ENCODE results near the gene WNT1. TPM values are rescaled to one million over a fixed set of nuclear protein-coding genes. Genes with fewer than 3 reads are reported as not detected.
A peak's percentile ranks its signal among the peaks of the same experiment; 100 is the strongest.

Gene WNT1
- total and polyA plus RNA-seq, 2 of the 4 experiments (the other 2 are of a cell fraction) = not detected

- no peak overlapping the region for H3K18ac ChIP-seq (ENCODE audit: low read depth, low read length)
- H2BK20ac ChIP-seq (ENCODE audit: low read depth, low read length) = no peak overlapping the region
- ChIA-PET POLR2A (ENCODE audit: unreplicated experiment) (no interaction called here), CTCF (no interaction called here)
- H4K5ac ChIP-seq (ENCODE audit: low read depth, low read length) = no peak overlapping the region
- no peak overlapping the region for H3K23ac ChIP-seq (ENCODE audit: low read depth, low read length)
- H3K27ac ChIP-seq (ENCODE audit: insufficient read depth, low read length) = no peak overlapping the region
- H4K8ac ChIP-seq (ENCODE audit: low read depth in 2 of 2, low read length in 2 of 2) = no peak overlapping the region
- peak; percentile 38 for DNase-seq
- H3K4ac ChIP-seq (ENCODE audit: low read depth, low read length) = no peak overlapping the region
- dilution Hi-C loops (cut with HindIII; ENCODE audit: low sequenced_read_pairs, unreplicated experiment) (no loop called here), intact Hi-C loops (cut with micrococcal nuclease) (no loop called here), in situ Hi-C loops (cut with MboI; ENCODE audit: low sequenced_read_pairs) (no loop called here)
- no peak overlapping the region for H3K4me2 ChIP-seq (ENCODE audit: low read depth, low read length)
- H2BK15ac ChIP-seq (ENCODE audit: low read depth, low read length) = no peak overlapping the region
- H2AK9ac ChIP-seq (replicated peaks; ENCODE audit: low read depth, low read length, poor library complexity) = no peak overlapping the region
- H3K27me3 ChIP-seq (ENCODE audit: control insufficient read depth, insufficient read depth, low read length) = peaks cover 59% of the 10 kb centered on the region
- no peak overlapping the region for H2AFZ ChIP-seq (replicated peaks; ENCODE audit: low read length, poor library complexity)
- no peaks in the 10 kb centered on the region for H3K79me1 ChIP-seq (ENCODE audit: low read depth in 1 of 2, low read length in 2 of 2)
- no peak overlapping the region for H3K14ac ChIP-seq (replicated peaks; ENCODE audit: low read depth, low read length)
- no peak overlapping the region for H3K56ac ChIP-seq (ENCODE audit: extremely low read depth, insufficient read depth, low read length)
- H2AK5ac ChIP-seq (ENCODE audit: low read depth, low read length) = no peak overlapping the region
- no TSS peak for BruUV-seq (replicated peaks)
- no peaks in the 10 kb centered on the region for H4K20me1 ChIP-seq (ENCODE audit: insufficient read depth, low read length)
- H3K9me1 ChIP-seq (ENCODE audit: insufficient read depth, low read length) = no peaks in the 10 kb centered on the region
- H2BK120ac ChIP-seq (ENCODE audit: low read depth, low read length) = no peak overlapping the region
- no peak overlapping the region for H4K91ac ChIP-seq (ENCODE audit: insufficient read depth, low read depth, low read length)
- peaks cover 3% of the 10 kb centered on the region; the same call in 1 of the 2 replicates for H3K4me1 ChIP-seq (ENCODE audit: control insufficient read depth, insufficient read depth, low read length)
- H3K36me3 ChIP-seq (ENCODE audit: control insufficient read depth, insufficient read depth, low read length) = no peaks in the 10 kb centered on the region
- no peak overlapping the region for H2BK5ac ChIP-seq (ENCODE audit: low read depth, low read length, poor library complexity, severe bottlenecking)
- TF ChIP-seq POLR2A (IDR thresholded peaks at IDR 0.05; ENCODE audit: low read depth, low read length) = no peak
- TF ChIP-seq ELK1 (IDR thresholded peaks at IDR 0.05; ENCODE audit: borderline replicate concordance, low read depth, low read length) = no peak
- TF ChIP-seq RAD21 (IDR thresholded peaks at IDR 0.05; ENCODE audit: low read length) = peak; percentile 65
- TF ChIP-seq FOS (IDR thresholded peaks at IDR 0.05; ENCODE audit: low read depth, low read length) = no peak
- peak; percentile 46 for TF ChIP-seq SMC3 (IDR thresholded peaks at IDR 0.05; ENCODE audit: low read depth, low read length)
- peak; percentile 62 for TF ChIP-seq CTCF (conservative IDR thresholded peaks at IDR 0.05; ENCODE audit: low read depth, low read length)
- no peak overlapping the region for H3K9ac ChIP-seq (ENCODE audit: low read depth, low read length)
- no peak overlapping the region for H3K4me3 ChIP-seq (ENCODE audit: insufficient read depth, low read depth, low read length)
- peak; percentile 80 for ATAC-seq (ENCODE audit: low read depth)
- no peaks in the 10 kb centered on the region for H3K9me3 ChIP-seq (ENCODE audit: control insufficient read depth, insufficient read depth, low read length)
Measured at GRCh38 chr12:48965298-48965838, 12.8 kb upstream of the WNT1 start.

Measured in IMR-90 (cell line).